Measurements from ENCODE around the gene PCSK2.

DNA sequence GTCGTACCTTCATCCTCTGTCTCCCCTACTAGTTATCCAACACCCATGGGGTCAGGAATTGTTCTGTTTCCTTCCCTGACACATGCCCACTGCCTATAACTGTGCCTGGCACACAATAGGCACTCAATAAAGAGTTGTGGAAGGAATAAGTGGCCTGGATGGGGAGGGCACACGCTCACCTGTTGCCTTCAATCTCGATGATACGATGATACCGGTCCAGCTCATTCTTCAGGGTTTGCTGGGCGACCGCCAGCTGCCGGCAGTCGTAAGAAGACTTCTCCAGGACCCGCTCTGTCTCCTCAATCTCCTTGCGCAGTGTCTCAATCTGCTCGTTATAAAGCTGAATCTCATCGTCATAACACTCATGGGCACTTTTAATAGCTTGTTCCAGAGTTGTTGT is 271.8 kb downstream of the PCSK2 start:
- TF ChIP-seq, protein P1, sequence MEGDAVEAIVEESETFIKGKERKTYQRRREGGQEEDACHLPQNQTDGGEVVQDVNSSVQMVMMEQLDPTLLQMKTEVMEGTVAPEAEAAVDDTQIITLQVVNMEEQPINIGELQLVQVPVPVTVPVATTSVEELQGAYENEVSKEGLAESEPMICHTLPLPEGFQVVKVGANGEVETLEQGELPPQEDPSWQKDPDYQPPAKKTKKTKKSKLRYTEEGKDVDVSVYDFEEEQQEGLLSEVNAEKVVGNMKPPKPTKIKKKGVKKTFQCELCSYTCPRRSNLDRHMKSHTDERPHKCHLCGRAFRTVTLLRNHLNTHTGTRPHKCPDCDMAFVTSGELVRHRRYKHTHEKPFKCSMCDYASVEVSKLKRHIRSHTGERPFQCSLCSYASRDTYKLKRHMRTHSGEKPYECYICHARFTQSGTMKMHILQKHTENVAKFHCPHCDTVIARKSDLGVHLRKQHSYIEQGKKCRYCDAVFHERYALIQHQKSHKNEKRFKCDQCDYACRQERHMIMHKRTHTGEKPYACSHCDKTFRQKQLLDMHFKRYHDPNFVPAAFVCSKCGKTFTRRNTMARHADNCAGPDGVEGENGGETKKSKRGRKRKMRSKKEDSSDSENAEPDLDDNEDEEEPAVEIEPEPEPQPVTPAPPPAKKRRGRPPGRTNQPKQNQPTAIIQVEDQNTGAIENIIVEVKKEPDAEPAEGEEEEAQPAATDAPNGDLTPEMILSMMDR (IDR thresholded peaks at IDR 0.05), result no peak
- TF ChIP-seq, protein P2, sequence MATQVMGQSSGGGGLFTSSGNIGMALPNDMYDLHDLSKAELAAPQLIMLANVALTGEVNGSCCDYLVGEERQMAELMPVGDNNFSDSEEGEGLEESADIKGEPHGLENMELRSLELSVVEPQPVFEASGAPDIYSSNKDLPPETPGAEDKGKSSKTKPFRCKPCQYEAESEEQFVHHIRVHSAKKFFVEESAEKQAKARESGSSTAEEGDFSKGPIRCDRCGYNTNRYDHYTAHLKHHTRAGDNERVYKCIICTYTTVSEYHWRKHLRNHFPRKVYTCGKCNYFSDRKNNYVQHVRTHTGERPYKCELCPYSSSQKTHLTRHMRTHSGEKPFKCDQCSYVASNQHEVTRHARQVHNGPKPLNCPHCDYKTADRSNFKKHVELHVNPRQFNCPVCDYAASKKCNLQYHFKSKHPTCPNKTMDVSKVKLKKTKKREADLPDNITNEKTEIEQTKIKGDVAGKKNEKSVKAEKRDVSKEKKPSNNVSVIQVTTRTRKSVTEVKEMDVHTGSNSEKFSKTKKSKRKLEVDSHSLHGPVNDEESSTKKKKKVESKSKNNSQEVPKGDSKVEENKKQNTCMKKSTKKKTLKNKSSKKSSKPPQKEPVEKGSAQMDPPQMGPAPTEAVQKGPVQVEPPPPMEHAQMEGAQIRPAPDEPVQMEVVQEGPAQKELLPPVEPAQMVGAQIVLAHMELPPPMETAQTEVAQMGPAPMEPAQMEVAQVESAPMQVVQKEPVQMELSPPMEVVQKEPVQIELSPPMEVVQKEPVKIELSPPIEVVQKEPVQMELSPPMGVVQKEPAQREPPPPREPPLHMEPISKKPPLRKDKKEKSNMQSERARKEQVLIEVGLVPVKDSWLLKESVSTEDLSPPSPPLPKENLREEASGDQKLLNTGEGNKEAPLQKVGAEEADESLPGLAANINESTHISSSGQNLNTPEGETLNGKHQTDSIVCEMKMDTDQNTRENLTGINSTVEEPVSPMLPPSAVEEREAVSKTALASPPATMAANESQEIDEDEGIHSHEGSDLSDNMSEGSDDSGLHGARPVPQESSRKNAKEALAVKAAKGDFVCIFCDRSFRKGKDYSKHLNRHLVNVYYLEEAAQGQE (IDR thresholded peaks at IDR 0.05), result no peak

Data from A549 (cell line).